ENCODE results near the gene CORO1A. TPM values are rescaled to one million over a fixed set of nuclear protein-coding genes. Genes with fewer than 3 reads are reported as not detected.
"Not testable (repeated sequence)": the region's sequence is repeated elsewhere in the genome, so short reads cannot be mapped to it uniquely, and the experiment has no call there.

The CORO1A gene
- total RNA-seq, 3 donors from 2014 or later: 24.2 to 42.0 (median 25.2) TPM

- ATAC-seq (peak; percentile 80), DNase-seq (peak in 2 of 3 donors; percentile 59 to 71)
- H3K4me1 ChIP-seq (ENCODE audit: low read depth); intact Hi-C loops (cut with DNase I, micrococcal nuclease); H3K36me3 ChIP-seq (ENCODE audit: low read depth); H3K9me3 ChIP-seq; H3K4me3 ChIP-seq: not testable (repeated sequence)
These were observed 10.9 kb downstream of the CORO1A start for GRCh38 chr16:30194172-30194925.

- H3K4me1 ChIP-seq (ENCODE audit: low read depth); ATAC-seq; H3K9me3 ChIP-seq; H3K36me3 ChIP-seq (ENCODE audit: low read depth); intact Hi-C loops (cut with DNase I, micrococcal nuclease); H3K4me3 ChIP-seq: not testable (repeated sequence)
- DNase-seq: peak in 2 of 3 donors; percentile 2 to 36
These were observed 13.6 kb downstream of the CORO1A start for GRCh38 chr16:30197001-30197400.

GRCh38 chr16:30199049-30199448 is 15.6 kb downstream of the CORO1A start, which contains the start of gene SULT1A3:
SULT1A3 (plus strand) TSS chr16:30199255; CDS start chr16:30200729, 1,474 bp downstream.
- H3K9me3 ChIP-seq; H3K4me3 ChIP-seq; H3K4me1 ChIP-seq (ENCODE audit: low read depth); H3K36me3 ChIP-seq (ENCODE audit: low read depth); intact Hi-C loops (cut with DNase I, micrococcal nuclease); DNase-seq: not testable (repeated sequence)
- peak; percentile 77 for ATAC-seq

- intact Hi-C loops (cut with DNase I, micrococcal nuclease); H3K4me3 ChIP-seq; H3K9me3 ChIP-seq; H3K4me1 ChIP-seq (ENCODE audit: low read depth); DNase-seq; H3K36me3 ChIP-seq (ENCODE audit: low read depth): not testable (repeated sequence)
- ATAC-seq: peak; percentile 76
These were observed 16.4 kb downstream of the CORO1A start for GRCh38 chr16:30199608-30200343.

- H3K36me3 ChIP-seq (ENCODE audit: low read depth); H3K9me3 ChIP-seq; H3K4me1 ChIP-seq (ENCODE audit: low read depth); intact Hi-C loops (cut with DNase I, micrococcal nuclease); H3K4me3 ChIP-seq: not testable (repeated sequence)
- peak; percentile 69 for ATAC-seq
- peak; percentile 32 to 58 (median 54) for DNase-seq
These were observed 22.3 kb downstream of the CORO1A start for GRCh38 chr16:30205541-30206236.

GRCh38 chr16:30206252-30206651 is 22.9 kb downstream of the CORO1A start:
- peak; percentile 49 for ATAC-seq
- H3K9me3 ChIP-seq; DNase-seq; H3K36me3 ChIP-seq (ENCODE audit: low read depth); H3K4me1 ChIP-seq (ENCODE audit: low read depth); H3K4me3 ChIP-seq; intact Hi-C loops (cut with DNase I, micrococcal nuclease): not testable (repeated sequence)

- H3K9me3 ChIP-seq; H3K4me3 ChIP-seq; H3K36me3 ChIP-seq (ENCODE audit: low read depth); intact Hi-C loops (cut with DNase I, micrococcal nuclease); H3K4me1 ChIP-seq (ENCODE audit: low read depth): not testable (repeated sequence)
- peak; percentile 24 to 52 (median 43) for DNase-seq
- peak; percentile 66 for ATAC-seq
These were observed 23.8 kb downstream of the CORO1A start for GRCh38 chr16:30207063-30207704.

- H3K36me3 ChIP-seq (ENCODE audit: low read depth); H3K4me1 ChIP-seq (ENCODE audit: low read depth); H3K4me3 ChIP-seq; intact Hi-C loops (cut with DNase I, micrococcal nuclease); H3K9me3 ChIP-seq: not testable (repeated sequence)
- DNase-seq (peak in 2 of 3 donors; percentile 77 to 87), ATAC-seq (peak; percentile 74)
These were observed 25.6 kb downstream of the CORO1A start for GRCh38 chr16:30209032-30209431.

- H3K4me3 ChIP-seq; H3K36me3 ChIP-seq (ENCODE audit: low read depth); H3K9me3 ChIP-seq; DNase-seq; intact Hi-C loops (cut with DNase I, micrococcal nuclease); H3K4me1 ChIP-seq (ENCODE audit: low read depth): not testable (repeated sequence)
- ATAC-seq: peak; percentile 17
These were observed 28.0 kb downstream of the CORO1A start for GRCh38 chr16:30211414-30211813.

GRCh38 chr16:30217082-30217481 is 33.7 kb downstream of the CORO1A start:
- ATAC-seq; H3K4me1 ChIP-seq (ENCODE audit: low read depth): not testable (repeated sequence)
- peak in 2 of 3 donors; percentile 16 to 17 for DNase-seq

More at GRCh38 chr16:30217082-30217481, 33.7 kb downstream of the CORO1A start:
- H3K9me3 ChIP-seq; H3K36me3 ChIP-seq (ENCODE audit: low read depth); H3K4me3 ChIP-seq; intact Hi-C loops (cut with DNase I, micrococcal nuclease): not testable (repeated sequence)

Other genes starting within 250 kb of the CORO1A start
- gene TMEM219, start 221.5 kb upstream of the CORO1A start, total RNA-seq: 100 to 1,000 TPM; 116 to 209 (median 130) TPM
- gene TAOK2, start 209.7 kb upstream of the CORO1A start, total RNA-seq: 10 to 100 TPM; 46.6 to 53.4 (median 50.5) TPM
- 10 to 100 TPM; 11.3 to 21.3 (median 11.9) TPM for gene HIRIP3, start 188.0 kb upstream of the CORO1A start, total RNA-seq
- gene INO80E, start 187.4 kb upstream of the CORO1A start, total RNA-seq: 10 to 100 TPM; 71.2 to 79.5 (median 78.4) TPM
- gene DOC2A, start 172.6 kb upstream of the CORO1A start, total RNA-seq: 10 to 100 TPM in 1 of 3 donors, 1 to 10 TPM in 2; 5.2 to 16.8 (median 7.5) TPM
- gene C16orf92, start 160.4 kb upstream of the CORO1A start, total RNA-seq: not detected
- under 1 TPM in 2 of 3 donors, not detected in 1; 0.38 to 0.46 TPM for gene TLCD3B, start 152.3 kb upstream of the CORO1A start, total RNA-seq
- gene ALDOA, start 117.8 kb upstream of the CORO1A start, total RNA-seq: 1,000 to 10,000 TPM; 1,235 to 2,016 (median 1,778) TPM
- 100 to 1,000 TPM in 2 of 3 donors, 10 to 100 TPM in 1; 71.7 to 109 (median 102) TPM for gene PPP4C, start 107.6 kb upstream of the CORO1A start, total RNA-seq
- gene TBX6, start 91.7 kb upstream of the CORO1A start, total RNA-seq: 1 to 10 TPM in 1 of 3 donors, under 1 TPM in 2; 0.63 to 1.9 (median 0.90) TPM
- gene YPEL3, start 87.4 kb upstream of the CORO1A start, total RNA-seq: 10 to 100 TPM; 30.5 to 78.4 (median 69.3) TPM
- gene GDPD3, start 70.1 kb upstream of the CORO1A start, total RNA-seq: 10 to 100 TPM; 29.6 to 75.3 (median 51.7) TPM
- gene MAPK3, start 60.4 kb upstream of the CORO1A start, total RNA-seq: 100 to 1,000 TPM; 200 to 378 (median 285) TPM
- 100 to 1,000 TPM in 2 of 3 donors, 10 to 100 TPM in 1; 67.8 to 187 (median 152) TPM for gene BOLA2B, start 10.1 kb downstream of the CORO1A start, total RNA-seq
- 100 to 1,000 TPM in 1 of 3 donors, 10 to 100 TPM in 2; 52.8 to 100 (median 68.0) TPM for gene SLX1A, start 10.3 kb downstream of the CORO1A start, total RNA-seq
- gene SULT1A3, start 15.7 kb downstream of the CORO1A start, total RNA-seq: 10 to 100 TPM; 37.1 to 96.5 (median 66.7) TPM
- gene NPIPB13, start 64.9 kb downstream of the CORO1A start, total RNA-seq: 10 to 100 TPM; 15.3 to 28.5 (median 21.7) TPM
- 10 to 100 TPM; 53.4 to 57.9 (median 53.5) TPM for gene CD2BP2, start 171.7 kb downstream of the CORO1A start, total RNA-seq
- 10 to 100 TPM; 46.4 to 48.8 (median 47.5) TPM for gene TBC1D10B, start 186.9 kb downstream of the CORO1A start, total RNA-seq
- 1 to 10 TPM in 2 of 3 donors, not detected in 1; 1.1 to 1.6 TPM for gene MYL11, start 191.2 kb downstream of the CORO1A start, total RNA-seq
- gene SEPTIN1, start 199.0 kb downstream of the CORO1A start, total RNA-seq: 1 to 10 TPM; 5.6 to 6.1 (median 6.0) TPM
- gene ZNF48, start 211.8 kb downstream of the CORO1A start, total RNA-seq: 10 to 100 TPM in 1 of 3 donors, 1 to 10 TPM in 2; 6.5 to 13.7 (median 6.6) TPM
- gene ZNF771, start 224.0 kb downstream of the CORO1A start, total RNA-seq: 10 to 100 TPM in 1 of 3 donors, 1 to 10 TPM in 2; 3.8 to 11.6 (median 4.3) TPM
- gene DCTPP1, start 246.4 kb downstream of the CORO1A start, total RNA-seq: 10 to 100 TPM; 43.7 to 95.8 (median 89.1) TPM

Measured in mucosa of descending colon (tissue), 3 donors.